Measurements from ENCODE around the gene TMEM9. TPM values are rescaled to one million over a fixed set of nuclear protein-coding genes. Genes with fewer than 3 reads are reported as not detected.

The TMEM9 gene
- total and polyA plus RNA-seq, 2 donors (not counting 3 experiments of a cell fraction or from before 2014, with no cell fraction given), result 39.3 to 96.1 TPM

GRCh38 chr1:201111156-201111555, 43.1 kb downstream of the TMEM9 start:
- H3K9ac ChIP-seq (replicated peaks; ENCODE audit: extremely low read depth, insufficient read depth, low read length), result no peak overlapping the region
- CTCF ChIA-PET, result interaction anchor here (1.1 to 1.5 kb wide), 3 partner anchors 12 to 139 kb away, joined by 3 to 5 read pairs (median 5); no protein-coding TSS in a partner anchor
- peaks cover 12 to 22% of the 10 kb centered on the region in 2 experiments for H3K27me3 ChIP-seq (ENCODE audit: control insufficient read depth in 2 of 2, insufficient read depth in 2 of 2, low read length in 2 of 2)

More at GRCh38 chr1:201111156-201111555, 43.1 kb downstream of the TMEM9 start:
- no TSS peak for BruUV-seq (replicated peaks)
- Histone ChIP-seq H3K4me3 (replicated peaks in 1 of 3; ENCODE audit: insufficient read depth in 1 of 3, low read depth in 1 of 3, low read length in 3 of 3) (no peak overlapping the region), H3K9me1 (replicated peaks; ENCODE audit: control insufficient read depth, extremely low read depth, insufficient read depth, low read length) (no peaks in the 10 kb centered on the region), H3K9me3 (replicated peaks; ENCODE audit: control insufficient read depth, insufficient read depth, low read length) (no peaks in the 10 kb centered on the region), H3K27ac (ENCODE audit: insufficient read depth, low read depth, low read length) (no peak overlapping the region), H3K36me3 (ENCODE audit: control insufficient read depth in 2 of 2, extremely low read depth in 1 of 2, insufficient read depth in 2 of 2, low read length in 2 of 2) (no peaks in the 10 kb centered on the region), H4K20me1 (replicated peaks; ENCODE audit: control insufficient read depth, extremely low read depth, insufficient read depth, low read length) (no peaks in the 10 kb centered on the region), H3K4me2 (ENCODE audit: insufficient read depth, low read length) (no peak overlapping the region), H3K79me2 (ENCODE audit: control insufficient read depth, insufficient read depth, low read length) (no peaks in the 10 kb centered on the region), H3K4me1 (ENCODE audit: control insufficient read depth, extremely low read depth, insufficient read depth, low read length) (no peaks in the 10 kb centered on the region), H2AFZ (ENCODE audit: low read depth, low read length) (no peak overlapping the region)
- POLR2A ChIA-PET, result no interaction called here
- FAIRE-seq, result no peak
- no peak for DNase-seq (ENCODE audit: low read depth, low spot score)
- TF ChIP-seq MAX (IDR thresholded peaks at IDR 0.05; ENCODE audit: insufficient read depth, insufficient read length), result no peak
- no peak for TF ChIP-seq POLR2AphosphoS5 (IDR thresholded peaks at IDR 0.05; ENCODE audit: insufficient read depth, low read depth, low read length)
- TF ChIP-seq CTCF (IDR thresholded peaks at IDR 0.05; ENCODE audit: extremely low read depth in 1 of 2, insufficient read depth in 1 of 2, low read depth in 1 of 2, low read length in 2 of 2), result no peak
- TF ChIP-seq POLR2A (IDR thresholded peaks at IDR 0.05; ENCODE audit: low read depth, low read length), result no peak
- dilution Hi-C loops (cut with MboI; ENCODE audit: extremely low pct_ligation_motif_present, low sequenced_read_pairs) (no loop called here), intact Hi-C loops (cut with micrococcal nuclease) (loop anchor here (5.0 to 10.0 kb wide), 4 partner anchors 69 to 556 kb away; partner anchors contain the start of genes INAVA and KIF14)
